ENCODE measurements around the gene PSME1. TPM values are rescaled to one million over a fixed set of nuclear protein-coding genes. Genes with fewer than 3 reads are reported as not detected.

Gene PSME1
- polyA plus RNA-seq, 1 donor from 2014 or later: 55.8 TPM

DNA sequence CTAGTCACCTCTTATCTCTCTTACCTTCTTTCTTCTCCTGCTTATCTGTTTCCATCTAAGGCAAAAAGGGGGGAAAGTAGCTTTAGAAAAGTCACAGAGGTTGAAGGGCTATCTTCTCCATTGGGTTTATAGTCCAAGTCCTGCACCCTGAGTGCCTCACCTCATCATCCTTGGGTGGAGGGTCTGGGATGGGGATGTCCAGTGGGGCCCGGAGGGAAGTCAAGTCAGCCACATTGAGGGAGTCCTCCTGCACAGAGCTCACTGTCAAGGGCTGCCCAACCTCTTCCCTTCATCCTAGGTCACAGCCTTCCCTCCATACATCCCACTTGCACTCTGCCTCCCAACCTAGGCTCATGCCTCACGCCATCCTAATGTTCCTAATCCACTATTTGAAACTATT, 9.2 kb downstream of the PSME1 start:
- TF ChIP-seq REST (IDR thresholded peaks at IDR 0.05; ENCODE audit: borderline replicate concordance) (no peak), RAD21 (conservative IDR thresholded peaks at IDR 0.05) (no peak), EP300 (conservative IDR thresholded peaks at IDR 0.05; ENCODE audit: poor library complexity, severe bottlenecking) (no peak), EZH2 (IDR thresholded peaks at IDR 0.05; ENCODE audit: borderline replicate concordance, insufficient read depth, low read length, poor library complexity, severe bottlenecking) (no peak), POLR2AphosphoS5 (IDR thresholded peaks at IDR 0.05) (no peak), SMC3 (conservative IDR thresholded peaks at IDR 0.05; ENCODE audit: poor library complexity) (no peak), CTCF (IDR thresholded peaks at IDR 0.05; ENCODE audit: poor library complexity, severe bottlenecking) (no peak), MXI1 (conservative IDR thresholded peaks at IDR 0.05; ENCODE audit: poor library complexity, severe bottlenecking) (no peak), TAF1 (IDR thresholded peaks at IDR 0.05; ENCODE audit: low read depth) (no peak)
- Histone ChIP-seq H3K9ac (ENCODE audit: low read length) (no peak overlapping the region), H3K4me3 (ENCODE audit: low read length) (peak overlapping the region; percentile 97), H3K27ac (ENCODE audit: low read length) (no peak overlapping the region), H3K9me3 (ENCODE audit: low read length) (no peaks in the 10 kb centered on the region), H3K4me2 (ENCODE audit: low read length) (no peak overlapping the region), H2AFZ (ENCODE audit: low read depth, low read length) (no peak overlapping the region), H3F3A (ENCODE audit: insufficient read depth, low read length, poor library complexity, severe bottlenecking) (peaks cover 11% of the 10 kb centered on the region), H3K36me3 (ENCODE audit: insufficient read depth, low read length) (no peaks in the 10 kb centered on the region), H4K20me1 (ENCODE audit: insufficient read depth) (no peaks in the 10 kb centered on the region), H3K9me2 (ENCODE audit: insufficient read depth, low read length) (no peaks in the 10 kb centered on the region), H3K27me3 (ENCODE audit: insufficient read depth, low read depth, low read length) (no peaks in the 10 kb centered on the region), H3K79me2 (replicated peaks; ENCODE audit: insufficient read depth, low read length) (peaks cover 9% of the 10 kb centered on the region)

DNA sequence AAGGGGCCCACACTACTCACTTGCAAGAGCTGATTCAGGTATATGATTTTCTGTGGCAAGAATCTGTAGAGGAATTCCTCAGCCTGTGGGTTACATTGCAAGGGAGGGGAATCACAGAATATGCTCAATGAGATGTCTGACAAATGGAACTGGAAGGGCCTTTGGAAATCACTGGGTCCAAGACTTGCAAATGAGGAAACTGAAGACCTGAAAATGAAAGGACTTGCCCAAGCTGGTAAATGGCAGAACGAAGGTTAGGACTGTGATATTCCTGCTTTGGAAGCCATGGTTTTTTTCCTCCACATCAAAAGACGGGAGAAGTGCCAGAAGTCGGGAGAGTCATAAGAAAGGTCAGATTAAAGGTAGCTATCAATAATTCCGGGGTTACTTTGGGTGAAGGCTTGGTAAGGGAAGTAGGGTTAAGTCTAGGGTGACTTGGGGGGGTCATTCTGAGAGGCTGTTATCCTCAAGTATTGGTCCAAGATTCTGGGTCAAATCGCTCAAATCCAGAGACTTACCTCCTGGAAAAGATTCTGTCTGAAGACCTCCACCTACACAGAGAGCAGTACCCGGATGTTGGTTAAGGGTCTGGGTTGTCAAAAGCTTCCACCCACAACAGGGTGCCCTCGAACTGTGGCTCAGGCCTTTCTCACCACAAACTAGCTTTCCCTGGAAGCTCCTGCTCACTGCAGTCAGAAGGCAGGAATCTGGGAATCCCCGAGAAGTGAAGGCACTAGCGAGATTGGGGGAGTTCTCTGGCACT, 9.9 kb downstream of the PSME1 start:
- Histone ChIP-seq H3K9me3 (ENCODE audit: low read length) (no peaks in the 10 kb centered on the region), H3K36me3 (ENCODE audit: insufficient read depth, low read length) (no peaks in the 10 kb centered on the region), H3K4me3 (ENCODE audit: low read length) (peak overlapping the region; percentile 97), H3K4me2 (ENCODE audit: low read length) (peak overlapping the region; percentile 76), H3K9ac (ENCODE audit: low read length) (peak overlapping the region; percentile 79), H3K9me2 (ENCODE audit: insufficient read depth, low read length) (no peaks in the 10 kb centered on the region), H4K20me1 (ENCODE audit: insufficient read depth) (no peaks in the 10 kb centered on the region), H3K79me2 (replicated peaks; ENCODE audit: insufficient read depth, low read length) (peaks cover 9% of the 10 kb centered on the region), H2AFZ (ENCODE audit: low read depth, low read length) (peak overlapping the region; percentile 95), H3K27me3 (ENCODE audit: insufficient read depth, low read depth, low read length) (no peaks in the 10 kb centered on the region), H3F3A (ENCODE audit: insufficient read depth, low read length, poor library complexity, severe bottlenecking) (peaks cover 6% of the 10 kb centered on the region), H3K27ac (ENCODE audit: low read length) (peak overlapping the region; percentile 79)
- TF ChIP-seq EZH2 (IDR thresholded peaks at IDR 0.05; ENCODE audit: borderline replicate concordance, insufficient read depth, low read length, poor library complexity, severe bottlenecking): no peak
- TF ChIP-seq POLR2AphosphoS5 (IDR thresholded peaks at IDR 0.05): no peak
- TF ChIP-seq SMC3 (conservative IDR thresholded peaks at IDR 0.05; ENCODE audit: poor library complexity): no peak
- no peak for TF ChIP-seq RAD21 (conservative IDR thresholded peaks at IDR 0.05)
- TF ChIP-seq REST (IDR thresholded peaks at IDR 0.05; ENCODE audit: borderline replicate concordance): no peak
- no peak for TF ChIP-seq EP300 (conservative IDR thresholded peaks at IDR 0.05; ENCODE audit: poor library complexity, severe bottlenecking)
- no peak for TF ChIP-seq CTCF (IDR thresholded peaks at IDR 0.05; ENCODE audit: poor library complexity, severe bottlenecking)
- TF ChIP-seq TAF1 (IDR thresholded peaks at IDR 0.05; ENCODE audit: low read depth): no peak
- TF ChIP-seq MXI1 (conservative IDR thresholded peaks at IDR 0.05; ENCODE audit: poor library complexity, severe bottlenecking): no peak

All from neural cell (in vitro differentiated cells).